ENCODE results near the gene FBXO47.

- no peak for TF ChIP-seq POLR2A (IDR thresholded peaks at IDR 0.05)
- TF ChIP-seq POLR2AphosphoS5 (IDR thresholded peaks at IDR 0.05): no peak
- TF ChIP-seq CTCF (IDR thresholded peaks at IDR 0.05): no peak
- no peak for TF ChIP-seq EP300 (IDR thresholded peaks at IDR 0.05)
Observed at GRCh38 chr17:39015546-39015935, 48.3 kb upstream of the FBXO47 start.

Data from upper lobe of left lung (tissue), 4 donors.